CD4-positive, alpha-beta T cell treated with Interleukin-12 subunit alpha and Interleukin-12 subunit beta, for 1 hour (primary cell): ENCODE measurements around the gene CENPP.

ENCODE experiments used
- DNase-seq: peaks from one replicate; pipeline ENCODE4 v3.0.0-alpha.2; 2020

The CENPP gene

GRCh38 chr9:92429836-92430235 is 104.1 kb downstream of the CENPP start:
- DNase-seq = no peak

GRCh38 chr9:92432350-92432749 is 106.6 kb downstream of the CENPP start:
- no peak for DNase-seq

- no peak for DNase-seq
Observed at GRCh38 chr9:92432972-92433548, 107.3 kb downstream of the CENPP start.

DNA sequence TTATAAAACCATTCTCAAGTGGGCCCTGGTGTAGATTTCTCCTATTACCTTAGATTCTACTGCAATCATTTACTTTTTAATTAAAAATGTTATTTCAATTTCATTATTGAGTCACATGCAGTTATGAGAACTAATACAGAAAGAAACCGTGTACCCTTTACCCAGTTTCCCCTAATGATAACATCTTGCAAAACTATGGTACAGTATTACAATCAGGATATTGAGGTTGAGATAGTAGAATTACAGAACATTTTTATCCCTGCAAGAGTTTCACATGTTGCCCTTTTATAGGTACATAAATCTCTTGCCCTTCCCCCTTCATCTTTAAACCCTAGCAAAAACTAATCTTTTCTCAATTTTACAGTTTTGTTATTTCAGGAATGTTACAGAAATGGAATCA is 109.5 kb downstream of the CENPP start:
- no peak for DNase-seq

DNA sequence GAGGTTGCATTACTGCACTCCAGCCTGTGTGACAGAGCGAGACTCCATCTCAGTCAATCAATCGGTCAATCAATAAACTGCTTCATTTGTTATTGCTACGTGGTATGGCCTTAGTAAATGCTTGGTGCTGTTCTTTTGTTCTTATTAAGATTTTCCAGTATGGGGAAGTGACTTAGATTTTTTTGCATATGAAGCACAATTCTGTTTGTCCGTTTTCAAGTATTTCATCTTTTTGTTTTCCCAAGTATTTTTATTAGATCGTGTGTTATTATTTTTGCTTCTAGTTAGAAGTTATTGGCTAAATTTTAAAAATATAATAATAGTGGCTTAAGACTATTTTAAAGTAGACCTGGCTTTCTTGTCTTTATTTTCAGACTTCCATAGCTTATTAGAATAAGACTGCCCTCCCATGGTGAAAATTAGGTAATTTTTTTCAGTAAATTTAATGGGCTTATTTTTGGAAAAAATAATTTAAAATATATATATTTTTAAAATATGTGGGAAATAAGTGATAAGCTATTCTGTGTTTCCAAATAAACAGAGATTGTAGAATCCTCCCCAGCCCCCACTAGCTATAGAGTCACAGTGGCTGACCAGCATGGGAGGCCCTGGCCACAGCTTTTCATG is 113.3 kb downstream of the CENPP start:
- DNase-seq = peak; percentile 10

DNA sequence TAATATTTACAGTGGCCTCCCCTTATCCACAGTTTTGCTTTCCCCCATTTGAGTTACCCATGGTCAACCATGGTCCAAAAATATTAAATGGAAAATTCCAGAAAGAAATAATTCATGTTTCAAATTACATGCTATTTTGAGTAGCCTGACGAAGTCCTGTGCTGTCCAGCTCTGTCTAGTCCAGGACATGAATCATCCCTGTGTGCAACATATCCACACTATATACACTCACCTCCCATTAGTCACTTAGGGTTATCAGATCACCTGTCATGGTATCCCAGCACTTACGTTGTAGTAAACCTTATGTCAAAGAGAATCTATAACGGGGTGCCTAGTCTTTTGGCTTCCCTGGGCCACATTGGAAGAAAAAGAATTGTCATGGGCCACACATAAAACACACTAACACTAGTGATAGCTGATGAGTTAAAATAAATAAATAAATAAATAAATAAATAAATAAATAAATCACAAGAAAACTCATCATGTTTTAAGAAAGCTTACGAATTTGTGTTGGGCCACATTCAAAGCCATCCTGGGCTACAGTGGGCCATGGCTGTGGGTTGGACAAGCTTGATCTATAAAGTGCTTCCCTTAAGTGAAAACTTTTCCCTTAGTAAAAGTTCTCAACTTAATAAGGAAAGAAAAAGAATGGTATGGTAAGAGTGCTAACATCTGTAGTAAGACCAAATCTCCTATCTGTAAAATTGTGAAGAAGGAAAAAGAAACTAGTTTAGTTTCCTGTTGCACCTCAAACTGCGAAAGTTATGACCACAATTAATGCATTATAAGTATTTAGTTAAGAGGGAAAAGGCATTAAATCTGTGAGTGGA is 114.4 kb downstream of the CENPP start:
- no peak for DNase-seq

- peak; percentile 22 for DNase-seq
Observed at GRCh38 chr9:92440751-92441046, 114.9 kb downstream of the CENPP start.

GRCh38 chr9:92444841-92445240 is 119.1 kb downstream of the CENPP start:
- no peak for DNase-seq

GRCh38 chr9:92446536-92446935 is 120.8 kb downstream of the CENPP start:
- DNase-seq = no peak

DNA sequence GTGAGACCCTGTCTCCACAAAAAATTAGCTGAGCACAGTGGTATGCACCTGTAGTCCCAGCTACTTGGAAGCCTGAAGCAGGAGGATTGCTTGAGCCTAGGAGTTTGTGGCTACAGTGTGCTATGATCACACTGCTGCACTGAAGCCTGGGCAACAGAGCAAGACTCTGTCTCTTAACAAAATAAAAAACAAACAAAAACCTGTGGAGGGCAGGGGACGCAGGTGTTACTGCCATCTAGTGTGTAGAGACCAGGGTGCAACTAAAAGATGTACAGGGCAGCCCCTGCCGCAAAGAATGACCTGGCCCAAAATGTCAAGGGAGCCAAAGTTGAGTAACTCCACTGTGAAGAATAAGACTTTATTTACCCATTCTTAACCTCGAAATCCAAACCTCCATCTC is 129.5 kb downstream of the CENPP start:
- DNase-seq = peak; percentile 10

GRCh38 chr9:92457576-92457975 is 131.8 kb downstream of the CENPP start:
- no peak for DNase-seq

DNA sequence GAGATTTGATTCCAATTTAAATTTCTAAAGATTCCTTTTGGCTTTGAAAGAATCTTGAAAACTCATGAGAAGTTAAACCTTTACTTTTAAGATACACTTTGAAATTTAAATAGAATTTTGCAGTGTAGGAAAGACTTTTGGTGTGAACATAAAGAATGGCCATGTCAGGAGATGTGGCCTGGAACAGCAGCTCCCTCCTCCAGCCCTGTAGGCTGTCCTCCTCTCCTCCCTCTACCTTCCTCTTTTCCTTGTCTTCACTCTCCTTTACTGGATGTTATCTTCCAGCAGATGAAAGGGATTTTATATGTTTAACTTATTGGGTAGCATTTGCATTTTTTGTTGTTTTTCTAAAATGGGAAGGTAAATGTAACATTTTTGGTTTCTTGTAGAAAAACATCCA is 137.6 kb downstream of the CENPP start:
- no peak for DNase-seq

- no peak for DNase-seq
Observed at GRCh38 chr9:92463984-92464383, 138.2 kb downstream of the CENPP start.

- DNase-seq = no peak
Observed at GRCh38 chr9:92467041-92467440, 141.3 kb downstream of the CENPP start.

- no peak for DNase-seq
Observed at GRCh38 chr9:92467511-92467910, 141.8 kb downstream of the CENPP start.

GRCh38 chr9:92468206-92468605 is 142.5 kb downstream of the CENPP start:
- no peak for DNase-seq

DNA sequence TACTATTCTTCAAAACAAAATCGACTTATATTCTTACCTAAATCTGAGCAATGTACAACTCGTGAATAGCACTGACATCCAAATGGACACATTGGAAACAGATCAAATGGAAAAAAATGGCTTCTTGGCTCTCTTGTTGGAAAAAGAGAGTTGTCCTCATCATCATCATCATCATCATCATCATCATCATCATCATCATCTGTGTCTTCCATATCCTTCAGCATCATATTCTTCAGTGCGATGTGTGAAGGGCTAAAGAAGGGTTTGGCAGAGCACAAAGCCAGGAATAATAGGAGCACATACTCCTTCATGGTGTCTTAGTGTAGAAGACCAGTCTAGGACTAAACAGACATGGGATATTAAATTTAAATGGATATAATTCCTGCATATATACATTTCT is 148.8 kb downstream of the CENPP start:
- no peak for DNase-seq

GRCh38 chr9:92476962-92477361 is 151.2 kb downstream of the CENPP start:
- DNase-seq = no peak

GRCh38 chr9:92478783-92479182 is 153.0 kb downstream of the CENPP start:
- no peak for DNase-seq

DNA sequence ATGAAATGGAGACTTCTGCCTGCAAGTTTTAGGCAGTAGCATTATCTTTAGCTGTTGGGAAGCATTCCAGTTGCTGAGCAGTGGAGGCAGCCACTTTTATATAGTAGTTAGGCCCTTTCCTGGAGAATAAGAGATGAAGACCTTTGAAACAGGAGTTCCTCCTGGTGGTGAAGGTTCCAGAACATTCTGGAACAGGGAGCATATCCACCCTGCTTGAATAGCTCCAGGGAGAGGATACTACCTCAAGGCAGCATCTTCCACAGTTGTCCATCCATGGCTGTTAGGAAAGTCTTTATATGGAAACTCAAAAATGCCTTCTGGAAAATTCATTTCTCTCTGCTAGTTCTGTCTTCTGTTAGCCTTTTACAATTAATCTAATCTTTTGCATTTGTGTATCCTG is 153.6 kb downstream of the CENPP start:
- DNase-seq = no peak

GRCh38 chr9:92480291-92480771 is 154.6 kb downstream of the CENPP start:
- no peak for DNase-seq

GRCh38 chr9:92480986-92481633 is 155.4 kb downstream of the CENPP start:
- no peak for DNase-seq

DNA sequence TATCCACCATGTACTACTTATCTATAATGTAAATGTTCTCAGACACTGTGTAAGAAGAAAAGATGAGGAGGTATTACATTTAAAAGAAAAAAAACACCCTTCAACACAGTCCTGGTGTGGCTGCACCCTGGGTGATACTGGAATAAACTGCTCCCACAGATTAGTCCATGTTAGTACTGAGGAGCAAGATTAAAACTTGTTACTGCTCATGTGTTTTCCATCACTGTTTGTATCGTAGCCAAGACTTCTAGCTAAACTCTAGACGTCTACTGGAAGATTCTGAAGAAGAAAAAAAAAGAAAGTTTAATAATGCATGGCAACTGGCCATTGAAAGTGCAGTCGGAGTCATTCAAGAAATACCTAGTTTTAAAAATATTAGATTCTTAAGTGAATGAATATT is 156.6 kb downstream of the CENPP start, which contains the start of gene ASPN:
ASPN (minus strand) TSS at position 178 of the 400 bp plus-strand sequence.
- DNase-seq = no peak

DNA sequence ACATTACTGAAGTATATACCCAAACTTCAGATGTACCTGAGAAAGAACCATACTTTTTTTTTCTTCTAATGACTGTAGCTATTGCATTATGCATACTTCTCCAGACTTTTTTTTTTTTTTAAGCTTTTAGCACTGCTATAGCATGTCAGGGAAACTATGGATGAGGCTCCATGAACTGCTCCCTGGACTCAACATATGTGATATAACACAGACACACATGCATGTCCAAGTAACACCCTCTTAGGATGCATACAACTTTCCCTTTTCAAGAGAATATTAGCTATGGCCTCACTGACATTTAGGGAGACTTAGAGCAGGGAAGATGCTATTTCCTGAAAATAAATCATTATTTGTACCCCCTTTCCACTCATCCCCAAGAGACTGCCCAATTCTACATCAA is 157.1 kb downstream of the CENPP start:
- no peak for DNase-seq
